GM10847 (cell line): ENCODE results near the gene OSBPL10.

Source experiments
- POLR2A ChIP-seq: IDR thresholded peaks from 2 replicates; pipeline ENCODE4 v1.6.1; 2011; ENCODE audit not compliant: insufficient read length; ENCODE audit errors: extremely low read depth

The OSBPL10 gene

GRCh38 chr3:31918179-31919150 lies 62.6 kb downstream of the OSBPL10 start:
- no peak for TF ChIP-seq POLR2A

GRCh38 chr3:31917303-31918005 lies 63.6 kb downstream of the OSBPL10 start:
- TF ChIP-seq POLR2A, result no peak

GRCh38 chr3:31911643-31912042 lies 69.4 kb downstream of the OSBPL10 start:
- TF ChIP-seq POLR2A, result no peak

DNA sequence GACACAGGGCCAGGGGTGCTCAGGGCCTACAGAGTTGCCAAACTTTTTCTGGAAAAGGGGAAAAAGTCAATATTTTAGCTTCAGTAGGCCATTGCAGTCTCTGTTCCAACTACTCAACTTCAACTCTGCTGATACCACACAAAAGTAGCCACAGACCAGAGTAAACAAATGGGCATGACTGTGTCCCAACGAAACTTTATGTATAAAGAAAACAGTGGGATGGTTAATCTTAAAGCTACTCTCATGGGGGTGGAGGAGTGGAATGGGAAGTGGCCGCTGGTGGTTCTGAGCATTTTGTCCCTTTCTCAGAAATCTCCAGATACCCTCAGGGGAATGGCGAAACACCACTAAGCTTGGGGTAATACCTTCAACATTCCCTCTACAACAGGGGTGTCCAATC lies 69.9 kb downstream of the OSBPL10 start:
- no peak for TF ChIP-seq POLR2A

- TF ChIP-seq POLR2A, result no peak
These were observed 71.6 kb downstream of the OSBPL10 start for GRCh38 chr3:31909455-31909854.

DNA sequence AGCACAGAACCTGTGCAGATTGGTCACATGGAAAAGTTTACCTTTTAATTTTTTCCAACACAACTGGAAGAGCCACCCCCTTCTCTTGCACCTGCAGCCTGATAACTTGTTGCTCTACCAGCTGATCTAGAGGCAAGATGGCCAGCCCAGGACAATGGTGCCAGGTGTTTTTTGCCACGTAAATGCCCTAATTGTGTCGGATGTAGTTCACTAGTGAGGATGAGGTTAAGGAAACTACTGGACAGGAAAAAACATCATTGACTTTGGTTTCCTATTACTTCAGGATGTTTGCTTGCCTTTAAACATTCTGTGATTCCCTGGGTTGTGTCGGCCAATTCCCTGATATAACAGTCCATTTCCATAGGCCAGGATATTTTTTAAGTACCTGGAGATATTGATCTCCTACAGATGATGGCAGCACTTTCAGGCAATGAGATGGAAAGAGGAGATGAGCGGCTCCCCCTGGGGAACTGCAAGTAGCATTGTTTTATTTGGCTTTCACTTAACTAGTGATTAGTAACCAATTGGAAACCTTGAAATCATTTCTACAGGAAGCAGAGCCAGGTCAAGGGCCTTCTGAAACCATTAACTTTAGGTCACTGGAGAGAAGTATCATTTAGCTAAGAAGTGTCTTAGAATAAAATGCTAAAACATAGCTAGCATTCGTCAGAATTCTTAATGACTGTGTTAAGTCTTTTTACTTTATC lies 72.5 kb downstream of the OSBPL10 start:
- TF ChIP-seq POLR2A, result no peak

GRCh38 chr3:31906182-31906581 lies 74.9 kb downstream of the OSBPL10 start:
- no peak for TF ChIP-seq POLR2A

GRCh38 chr3:31903686-31904431 lies 77.2 kb downstream of the OSBPL10 start:
- TF ChIP-seq POLR2A, result no peak

DNA sequence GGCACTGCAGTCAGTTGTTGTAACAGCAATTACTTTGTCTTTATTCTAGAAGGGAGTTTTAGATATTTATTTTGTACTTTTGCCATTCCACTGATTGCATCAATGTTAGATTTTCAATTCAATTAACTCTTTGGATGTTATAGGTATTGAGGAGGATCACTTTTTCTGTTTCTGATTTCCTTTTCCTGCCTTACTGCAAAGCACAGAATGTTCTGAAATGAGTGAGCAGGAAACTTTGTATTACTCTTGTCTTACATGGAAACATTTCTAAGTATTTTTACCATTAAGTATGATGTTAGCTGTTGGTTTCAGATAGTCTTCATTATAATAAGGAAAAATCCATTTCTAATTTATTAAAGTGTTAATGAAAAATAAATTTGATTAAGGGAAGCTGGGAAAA lies 80.5 kb downstream of the OSBPL10 start:
- no peak for TF ChIP-seq POLR2A

- no peak for TF ChIP-seq POLR2A
These were observed 84.2 kb downstream of the OSBPL10 start for GRCh38 chr3:31896648-31897433.

- no peak for TF ChIP-seq POLR2A
These were observed 85.0 kb downstream of the OSBPL10 start for GRCh38 chr3:31896026-31896425.

DNA sequence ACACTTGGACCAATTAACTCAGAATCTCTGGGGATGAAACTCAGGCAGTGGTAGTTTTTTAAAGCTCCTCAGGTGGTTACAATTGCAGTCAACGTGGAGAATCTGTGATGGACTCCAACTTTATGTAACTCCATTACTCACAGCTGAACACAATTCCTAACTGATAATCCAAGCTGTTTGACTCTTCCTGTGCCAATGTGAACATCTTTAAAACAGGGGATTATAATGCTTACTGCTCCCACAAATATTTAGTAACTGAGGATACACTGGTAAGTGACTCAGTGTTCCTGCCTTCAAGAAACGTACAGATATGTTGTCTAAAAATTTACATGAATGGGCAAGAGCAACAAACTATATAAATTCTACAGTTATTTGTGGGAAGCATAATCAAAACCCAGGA lies 85.6 kb downstream of the OSBPL10 start:
- TF ChIP-seq POLR2A, result no peak

DNA sequence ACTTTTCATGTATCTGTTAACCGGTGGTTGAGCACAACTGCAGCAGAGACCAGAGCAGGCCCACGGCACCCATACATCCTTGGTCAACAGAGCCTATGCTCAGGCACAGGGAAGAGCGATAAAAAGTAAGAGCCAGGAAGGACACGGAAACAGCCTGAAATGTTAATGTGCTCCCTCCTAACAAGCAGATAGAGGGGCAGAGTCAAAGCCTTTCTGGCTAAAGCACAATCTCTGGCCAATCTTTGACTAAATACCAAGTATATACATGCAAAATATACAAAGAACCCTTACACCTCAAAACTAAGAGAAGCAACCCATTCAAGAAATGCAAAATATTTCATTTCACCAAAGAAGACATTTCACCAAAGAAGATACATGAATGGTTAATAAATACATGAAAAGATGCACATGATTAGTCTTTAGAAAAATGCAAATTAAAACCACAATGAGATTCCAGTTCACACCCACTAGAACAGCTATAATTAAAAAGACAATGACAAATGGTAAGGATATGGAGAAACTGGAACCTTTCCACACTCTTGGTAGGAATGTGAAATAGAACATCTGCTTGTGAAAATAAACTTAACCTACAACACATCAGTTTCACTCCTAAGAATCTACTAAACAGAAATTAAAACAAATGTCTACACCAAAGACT lies 88.0 kb downstream of the OSBPL10 start:
- TF ChIP-seq POLR2A, result no peak

DNA sequence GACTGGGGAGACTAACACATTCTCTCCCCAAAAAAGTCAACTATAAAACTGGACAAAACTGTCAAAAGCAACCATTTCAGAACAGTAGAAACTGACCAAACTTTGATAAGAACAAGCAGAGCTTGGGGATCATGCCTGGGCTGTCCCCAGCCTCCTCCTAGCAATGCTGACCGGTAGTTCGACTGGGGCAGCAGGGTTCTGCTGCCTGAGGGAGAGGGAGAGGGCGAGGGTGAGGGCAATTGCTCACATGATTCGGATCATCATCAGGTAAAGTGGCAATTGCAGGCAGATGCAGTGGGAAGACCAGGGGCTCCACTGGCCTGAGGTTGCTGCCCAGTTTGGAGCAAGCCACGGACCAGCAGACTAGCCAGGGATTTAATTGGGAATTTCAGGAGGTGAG lies 88.6 kb downstream of the OSBPL10 start:
- TF ChIP-seq POLR2A, result no peak
